OCI-LY7 (cell line): ENCODE results near the gene RSPH9. TPM values are rescaled to one million over a fixed set of nuclear protein-coding genes. Genes with fewer than 3 reads are reported as not detected.

Experiments used
- BruUV-seq: library from RNA; stranded (reverse); fragments of 400-500 nt; replicated peaks from 2 replicates; lab custom pipeline; 2021; lab: Mats Ljungman, UMichigan
- CTCF ChIA-PET: fragments of 300-600 bp; sonication (Branson Sonifier 250); formaldehyde crosslinking; loops from one replicate; lab custom pipeline; 2022; ENCODE audit warnings: antibody characterized with exemption; ENCODE audit not compliant: unreplicated experiment; lab: Charles Lee
- POLR2A ChIA-PET: fragments of 300-600 bp; sonication (Branson Sonifier 250); formaldehyde crosslinking; loops from one replicate; lab custom pipeline; 2022; ENCODE audit warnings: antibody characterized with exemption; lab: Charles Lee
- DNase-seq: peaks from one replicate; pipeline ENCODE4 v3.0.0-alpha.2; 2015; ENCODE audit warnings: low spot score
- H2AFZ ChIP-seq: fragments of 200-600 bp; sonication (generic), shearing (Covaris generic); 2 replicates; pipeline ENCODE4 v1.6.1; 2014; ENCODE audit warnings: mild to moderate bottlenecking, antibody characterized with exemption, low read length, moderate library complexity
- H3K27ac ChIP-seq: fragments of 200-600 bp; sonication (generic); 2 replicates; pipeline ENCODE4 v1.5.1; 2014; ENCODE audit warnings: mixed run types, low read depth, mild to moderate bottlenecking, moderate library complexity, low read length, inconsistent platforms; ENCODE audit not compliant: poor library complexity, severe bottlenecking
- H3K36me3 ChIP-seq: fragments of 200-600 bp; sonication (generic); 2 replicates; pipeline ENCODE4 v1.6.1; 2014; ENCODE audit warnings: mild to moderate bottlenecking, antibody characterized with exemption, low read length, moderate library complexity, mixed read lengths; ENCODE audit not compliant: insufficient read depth
- H3K4me1 ChIP-seq: fragments of 200-600 bp; sonication (generic); 2 replicates; pipeline ENCODE4 v1.5.1; 2014; ENCODE audit warnings: mild to moderate bottlenecking, low read length; ENCODE audit not compliant: insufficient read depth, poor library complexity, severe bottlenecking
- H3K4me2 ChIP-seq: fragments of 200-600 bp; sonication (generic); 2 replicates; pipeline ENCODE4 v1.6.1; 2014; ENCODE audit warnings: mild to moderate bottlenecking, low read length
- H3K4me3 ChIP-seq: fragments of 200-600 bp; sonication (generic); 2 replicates; pipeline ENCODE4 v1.5.1; 2014; ENCODE audit warnings: mild to moderate bottlenecking, low read depth, low read length; ENCODE audit not compliant: poor library complexity, severe bottlenecking
- H3K79me2 ChIP-seq: fragments of 200-600 bp; sonication (generic); 2 replicates; pipeline ENCODE4 v1.6.1; 2016; ENCODE audit warnings: low read depth, mild to moderate bottlenecking, low read length, moderate library complexity, mixed read lengths; ENCODE audit not compliant: insufficient read depth
- H3K9me2 ChIP-seq: fragments of 200-600 bp; sonication (generic); 2 replicates; pipeline ENCODE4 v1.6.1; 2016; ENCODE audit warnings: mild to moderate bottlenecking, low read length, mixed read lengths; ENCODE audit not compliant: insufficient read depth
- H3K9me3 ChIP-seq: fragments of 200-600 bp; sonication (generic); 2 replicates; pipeline ENCODE4 v1.6.1; 2014; ENCODE audit warnings: mild to moderate bottlenecking, mixed run types, low read length, mixed read lengths
- H4K20me1 ChIP-seq: fragments of 200-600 bp; sonication (generic); 2 replicates; pipeline ENCODE4 v1.6.1; 2014; ENCODE audit warnings: mild to moderate bottlenecking, antibody characterized with exemption, low read length, moderate library complexity, mixed read lengths; ENCODE audit not compliant: insufficient read depth
- EZH2phosphoT487 ChIP-seq: fragments of 200-600 bp; sonication (generic); IDR thresholded peaks from 2 replicates; pipeline ENCODE4 v1.6.1; 2018; ENCODE audit warnings: low read depth, borderline replicate concordance, mild to moderate bottlenecking, mixed run types, antibody characterized with exemption, low read length, moderate library complexity, mixed read lengths
- intact Hi-C: fragments of 100-400 bp; cut with micrococcal nuclease; formaldehyde crosslinking; loops from one replicate; pipeline ENCODE4 v1.10.0; 2022; ENCODE audit not compliant: unreplicated experiment
- total RNA-seq, 2 experiments: library from RNA; depleted of rRNA in 1 of 2; stranded (reverse); fragments of >200 nt in 1 of 2; shearing (Covaris generic) in 1 of 2; gene quantifications; 2 replicates each; pipeline ENCODE4 v1.2.3, GENCODE V29; 2014 to 2022
- TF ChIP-seq, protein P1 (sequence below): fragments of 200-600 bp; sonication (generic); conservative IDR thresholded peaks from 2 replicates; pipeline ENCODE4 v1.5.1; 2014; ENCODE audit warnings: mild to moderate bottlenecking, antibody characterized with exemption, low read length, moderate library complexity, mixed read lengths

Gene RSPH9
- total RNA-seq, 2 experiments from 2014 or later = 0.28 TPM; not detected in 1

DNA sequence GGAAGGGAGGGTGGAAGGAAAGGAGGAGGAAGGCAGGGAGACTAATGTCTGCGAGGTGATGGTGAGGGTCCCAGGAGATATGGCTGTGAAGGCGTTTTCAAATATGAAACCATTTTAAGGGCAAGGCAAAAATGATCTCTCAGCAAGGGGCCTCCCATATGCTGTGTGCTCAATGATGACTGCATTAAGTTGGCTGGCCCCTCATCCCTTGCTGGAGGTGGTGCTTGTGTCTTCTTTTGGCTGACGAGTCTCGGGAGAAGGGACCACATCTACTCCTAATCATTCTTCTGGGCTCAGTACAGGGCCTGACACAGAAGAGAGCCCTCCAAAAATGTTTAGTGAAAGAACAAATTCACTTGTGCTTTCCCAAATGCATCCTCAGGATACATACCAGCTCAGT is 65.7 kb downstream of the RSPH9 start:
- POLR2A ChIA-PET = no interaction called here

GRCh38 chr6:43712579-43712978 is 67.7 kb downstream of the RSPH9 start:
- POLR2A ChIA-PET = interaction anchor here (0.5 to 0.8 kb wide), 5 partner anchors 10 to 535 kb away, joined by 3 to 4 read pairs (median 4); partner anchors contain the start of gene HSP90AB1
- no peaks in the 10 kb centered on the region for H3K36me3 ChIP-seq
- no peak overlapping the region for H3K4me3 ChIP-seq
- TF ChIP-seq, protein P1, sequence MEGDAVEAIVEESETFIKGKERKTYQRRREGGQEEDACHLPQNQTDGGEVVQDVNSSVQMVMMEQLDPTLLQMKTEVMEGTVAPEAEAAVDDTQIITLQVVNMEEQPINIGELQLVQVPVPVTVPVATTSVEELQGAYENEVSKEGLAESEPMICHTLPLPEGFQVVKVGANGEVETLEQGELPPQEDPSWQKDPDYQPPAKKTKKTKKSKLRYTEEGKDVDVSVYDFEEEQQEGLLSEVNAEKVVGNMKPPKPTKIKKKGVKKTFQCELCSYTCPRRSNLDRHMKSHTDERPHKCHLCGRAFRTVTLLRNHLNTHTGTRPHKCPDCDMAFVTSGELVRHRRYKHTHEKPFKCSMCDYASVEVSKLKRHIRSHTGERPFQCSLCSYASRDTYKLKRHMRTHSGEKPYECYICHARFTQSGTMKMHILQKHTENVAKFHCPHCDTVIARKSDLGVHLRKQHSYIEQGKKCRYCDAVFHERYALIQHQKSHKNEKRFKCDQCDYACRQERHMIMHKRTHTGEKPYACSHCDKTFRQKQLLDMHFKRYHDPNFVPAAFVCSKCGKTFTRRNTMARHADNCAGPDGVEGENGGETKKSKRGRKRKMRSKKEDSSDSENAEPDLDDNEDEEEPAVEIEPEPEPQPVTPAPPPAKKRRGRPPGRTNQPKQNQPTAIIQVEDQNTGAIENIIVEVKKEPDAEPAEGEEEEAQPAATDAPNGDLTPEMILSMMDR = no peak
- TF ChIP-seq EZH2phosphoT487 = no peak
- no peaks in the 10 kb centered on the region for H3K9me3 ChIP-seq
- no peak overlapping the region for H3K4me2 ChIP-seq
- no peak for DNase-seq
- intact Hi-C loops = loop anchor here (10.0 kb wide), 1 partner anchor 78 kb away; the partner anchor contains the start of gene MAD2L1BP
- CTCF ChIA-PET = no interaction called here
- H2AFZ ChIP-seq = no peak overlapping the region
- no peak overlapping the region for H3K27ac ChIP-seq
- no peaks in the 10 kb centered on the region for H3K9me2 ChIP-seq
- peaks cover 77% of the 10 kb centered on the region for H3K4me1 ChIP-seq
- no peaks in the 10 kb centered on the region for H4K20me1 ChIP-seq
- no peaks in the 10 kb centered on the region for H3K79me2 ChIP-seq
- no TSS peak for BruUV-seq

More for the DNA sequence above, 65.7 kb downstream of the RSPH9 start:
- no peak for DNase-seq
- Histone ChIP-seq H4K20me1 (no peaks in the 10 kb centered on the region), H3K36me3 (no peaks in the 10 kb centered on the region), H3K27ac (no peak overlapping the region), H3K9me3 (no peaks in the 10 kb centered on the region), H3K4me1 (peaks cover 77% of the 10 kb centered on the region), H2AFZ (no peak overlapping the region), H3K79me2 (no peaks in the 10 kb centered on the region), H3K4me2 (no peak overlapping the region), H3K9me2 (no peaks in the 10 kb centered on the region), H3K4me3 (no peak overlapping the region)
- intact Hi-C loops = loop anchor here (10.0 kb wide), 1 partner anchor 76 kb away; the partner anchor contains the start of gene MAD2L1BP
- TF ChIP-seq EZH2phosphoT487 = no peak
- TF ChIP-seq, protein P1 = no peak
- no TSS peak for BruUV-seq
- CTCF ChIA-PET = no interaction called here
